HEK293 (cell line): Measurements from ENCODE around the gene EVI5L.

ENCODE experiments used
- FEZF1 ChIP-seq: fragments of 450-650 bp; formaldehyde crosslinking; IDR thresholded peaks from 2 replicates; pipeline ENCODE4 v1.5.1; 2016; ENCODE audit warnings: missing biosample characterization, missing genetic modification characterization
- GLIS1 ChIP-seq: fragments of 450-650 bp; formaldehyde crosslinking; IDR thresholded peaks from 2 replicates; pipeline ENCODE4 v1.5.1; 2016; ENCODE audit warnings: missing biosample characterization, missing genetic modification characterization
- HOXC10 ChIP-seq: sonication (generic); formaldehyde crosslinking; IDR thresholded peaks from 2 replicates; pipeline ENCODE4 v1.8.1; 2023; ENCODE audit warnings: mild to moderate bottlenecking, missing genetic modification reagents
- KLF16 ChIP-seq: fragments of 450-650 bp; formaldehyde crosslinking; IDR thresholded peaks from 2 replicates; pipeline ENCODE4 v1.5.1; 2017; ENCODE audit warnings: missing biosample characterization, missing genetic modification characterization
- PRDM1 ChIP-seq: fragments of 450-650 bp; formaldehyde crosslinking; IDR thresholded peaks from 2 replicates; pipeline ENCODE4; 2016; ENCODE audit warnings: missing biosample characterization, missing genetic modification characterization
- SCRT1 ChIP-seq: fragments of 450-650 bp; formaldehyde crosslinking; IDR thresholded peaks from 2 replicates; pipeline ENCODE4 v1.5.1; 2016; ENCODE audit warnings: missing biosample characterization, missing genetic modification characterization, borderline replicate concordance
- ZFHX2 ChIP-seq: fragments of 450-650 bp; formaldehyde crosslinking; conservative IDR thresholded peaks from 2 replicates; pipeline ENCODE4 v1.5.1; 2016; ENCODE audit warnings: missing biosample characterization, missing genetic modification characterization
- ZIC2 ChIP-seq: fragments of 450-650 bp; formaldehyde crosslinking; IDR thresholded peaks from 2 replicates; pipeline ENCODE4 v1.5.1; 2016; ENCODE audit warnings: missing biosample characterization, missing genetic modification characterization
- ZNF10 ChIP-seq: fragments of 450-650 bp; formaldehyde crosslinking; IDR thresholded peaks from 2 replicates; pipeline ENCODE4 v1.5.1; 2017; ENCODE audit warnings: missing biosample characterization, missing genetic modification characterization
- ZNF114 ChIP-seq: fragments of 450-650 bp; formaldehyde crosslinking; IDR thresholded peaks from 2 replicates; pipeline ENCODE4 v1.5.0; 2017; ENCODE audit warnings: missing biosample characterization, missing genetic modification characterization
- ZNF529 ChIP-seq: fragments of 450-650 bp; formaldehyde crosslinking; IDR thresholded peaks from 2 replicates; pipeline ENCODE4 v1.5.1; 2017; ENCODE audit warnings: missing genetic modification characterization, missing biosample characterization; ENCODE audit not compliant: insufficient replicate concordance
- ZNF555 ChIP-seq: fragments of 450-650 bp; formaldehyde crosslinking; conservative IDR thresholded peaks from 2 replicates; pipeline ENCODE4 v1.5.1; 2017; ENCODE audit warnings: missing biosample characterization, mild to moderate bottlenecking, missing genetic modification characterization, inconsistent platforms
- ZNF561 ChIP-seq: fragments of 450-650 bp; IDR thresholded peaks from 2 replicates; pipeline ENCODE4 v1.5.1; 2018; ENCODE audit warnings: missing biosample characterization, missing genetic modification characterization, borderline replicate concordance
- ZNF585B ChIP-seq: fragments of 450-650 bp; formaldehyde crosslinking; IDR thresholded peaks from 2 replicates; pipeline ENCODE4 v1.5.1; 2016; ENCODE audit warnings: missing biosample characterization, missing genetic modification characterization
- ZNF610 ChIP-seq: fragments of 450-650 bp; formaldehyde crosslinking; IDR thresholded peaks from 2 replicates; pipeline ENCODE4 v1.5.1; 2016; ENCODE audit warnings: missing biosample characterization, missing genetic modification characterization, borderline replicate concordance
- ZNF629 ChIP-seq: fragments of 450-650 bp; formaldehyde crosslinking; IDR thresholded peaks from 2 replicates; pipeline ENCODE4 v1.5.1; 2017; ENCODE audit warnings: missing biosample characterization, missing genetic modification characterization
- ZNF654 ChIP-seq: fragments of 450-650 bp; formaldehyde crosslinking; IDR thresholded peaks from 2 replicates; pipeline ENCODE4 v1.5.1; 2016; ENCODE audit warnings: low read depth, missing biosample characterization, missing genetic modification characterization
- TF ChIP-seq, protein P1 (sequence below): fragments of 450-650 bp; formaldehyde crosslinking; IDR thresholded peaks from 2 replicates; pipeline ENCODE4 v1.5.1; 2017; ENCODE audit warnings: missing biosample characterization, missing genetic modification characterization
- TF ChIP-seq, protein P2 (sequence below): fragments of 450-650 bp; formaldehyde crosslinking; IDR thresholded peaks from 2 replicates; pipeline ENCODE4 v1.5.1; 2016; ENCODE audit warnings: missing biosample characterization, missing genetic modification characterization
- TF ChIP-seq, protein P3 (sequence below): fragments of 450-650 bp; formaldehyde crosslinking; IDR thresholded peaks from 2 replicates; pipeline ENCODE4 v1.5.1; 2017; ENCODE audit warnings: missing biosample characterization, missing genetic modification characterization
- TF ChIP-seq, protein P4 (sequence below): fragments of 450-650 bp; formaldehyde crosslinking; IDR thresholded peaks from 2 replicates; pipeline ENCODE4 v1.5.1; 2016; ENCODE audit warnings: missing biosample characterization, missing genetic modification characterization, low read depth
- TF ChIP-seq, protein P5 (sequence below): fragments of 450-650 bp; formaldehyde crosslinking; IDR thresholded peaks from 2 replicates; pipeline ENCODE4 v1.5.1; 2016; ENCODE audit warnings: missing biosample characterization, missing genetic modification characterization, borderline replicate concordance

Gene EVI5L

DNA sequence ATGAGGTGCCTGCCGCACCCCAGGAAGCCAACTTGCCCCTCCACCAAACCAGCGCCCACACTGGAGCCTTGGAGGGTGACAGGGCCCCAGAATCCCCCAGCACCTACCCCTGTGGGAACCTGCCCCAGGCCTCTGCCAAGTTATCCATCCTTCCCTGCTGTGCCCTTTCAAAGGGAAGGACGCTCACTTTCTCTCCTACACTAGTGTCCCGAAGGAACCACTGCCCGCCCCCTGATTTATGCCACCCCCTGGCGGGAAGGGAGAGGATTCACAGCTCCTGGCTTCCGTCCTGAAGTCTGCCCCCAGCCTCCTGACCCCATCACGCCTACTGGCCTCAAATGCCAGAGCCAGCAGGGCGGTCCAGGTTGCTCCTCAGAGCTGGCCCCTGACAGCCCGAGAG is 1.4 kb downstream of the EVI5L start (continued):
- TF ChIP-seq, protein P1, sequence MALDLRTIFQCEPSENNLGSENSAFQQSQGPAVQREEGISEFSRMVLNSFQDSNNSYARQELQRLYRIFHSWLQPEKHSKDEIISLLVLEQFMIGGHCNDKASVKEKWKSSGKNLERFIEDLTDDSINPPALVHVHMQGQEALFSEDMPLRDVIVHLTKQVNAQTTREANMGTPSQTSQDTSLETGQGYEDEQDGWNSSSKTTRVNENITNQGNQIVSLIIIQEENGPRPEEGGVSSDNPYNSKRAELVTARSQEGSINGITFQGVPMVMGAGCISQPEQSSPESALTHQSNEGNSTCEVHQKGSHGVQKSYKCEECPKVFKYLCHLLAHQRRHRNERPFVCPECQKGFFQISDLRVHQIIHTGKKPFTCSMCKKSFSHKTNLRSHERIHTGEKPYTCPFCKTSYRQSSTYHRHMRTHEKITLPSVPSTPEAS = peak; percentile 7; the same call in 1 of the 2 replicates
- TF ChIP-seq KLF16 = no peak
- peak; percentile 61; the same call in 1 of the 2 replicates for TF ChIP-seq ZNF610
- peak; percentile 19; the same call in 1 of the 2 replicates for TF ChIP-seq ZNF654 (tag by site-specific recombination)
- no peak for TF ChIP-seq FEZF1 (tag by site-specific recombination)
- TF ChIP-seq ZNF10 = no peak
- no peak for TF ChIP-seq ZNF114
- TF ChIP-seq, protein P2, sequence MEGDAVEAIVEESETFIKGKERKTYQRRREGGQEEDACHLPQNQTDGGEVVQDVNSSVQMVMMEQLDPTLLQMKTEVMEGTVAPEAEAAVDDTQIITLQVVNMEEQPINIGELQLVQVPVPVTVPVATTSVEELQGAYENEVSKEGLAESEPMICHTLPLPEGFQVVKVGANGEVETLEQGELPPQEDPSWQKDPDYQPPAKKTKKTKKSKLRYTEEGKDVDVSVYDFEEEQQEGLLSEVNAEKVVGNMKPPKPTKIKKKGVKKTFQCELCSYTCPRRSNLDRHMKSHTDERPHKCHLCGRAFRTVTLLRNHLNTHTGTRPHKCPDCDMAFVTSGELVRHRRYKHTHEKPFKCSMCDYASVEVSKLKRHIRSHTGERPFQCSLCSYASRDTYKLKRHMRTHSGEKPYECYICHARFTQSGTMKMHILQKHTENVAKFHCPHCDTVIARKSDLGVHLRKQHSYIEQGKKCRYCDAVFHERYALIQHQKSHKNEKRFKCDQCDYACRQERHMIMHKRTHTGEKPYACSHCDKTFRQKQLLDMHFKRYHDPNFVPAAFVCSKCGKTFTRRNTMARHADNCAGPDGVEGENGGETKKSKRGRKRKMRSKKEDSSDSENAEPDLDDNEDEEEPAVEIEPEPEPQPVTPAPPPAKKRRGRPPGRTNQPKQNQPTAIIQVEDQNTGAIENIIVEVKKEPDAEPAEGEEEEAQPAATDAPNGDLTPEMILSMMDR = peak; percentile 48; the same call in 1 of the 2 replicates
- no peak for TF ChIP-seq ZNF629 (tag by site-specific recombination)
- TF ChIP-seq ZNF529 (tag by site-specific recombination) = no peak
- peak; percentile 13; the same call in 1 of the 2 replicates for TF ChIP-seq PRDM1 (tag by site-specific recombination)
- TF ChIP-seq ZNF561 (tag by site-specific recombination) = no peak
- no peak for TF ChIP-seq ZNF555 (tag by site-specific recombination)
- no peak for TF ChIP-seq HOXC10 (CRISPR knock-in tag)
- TF ChIP-seq, protein P3, sequence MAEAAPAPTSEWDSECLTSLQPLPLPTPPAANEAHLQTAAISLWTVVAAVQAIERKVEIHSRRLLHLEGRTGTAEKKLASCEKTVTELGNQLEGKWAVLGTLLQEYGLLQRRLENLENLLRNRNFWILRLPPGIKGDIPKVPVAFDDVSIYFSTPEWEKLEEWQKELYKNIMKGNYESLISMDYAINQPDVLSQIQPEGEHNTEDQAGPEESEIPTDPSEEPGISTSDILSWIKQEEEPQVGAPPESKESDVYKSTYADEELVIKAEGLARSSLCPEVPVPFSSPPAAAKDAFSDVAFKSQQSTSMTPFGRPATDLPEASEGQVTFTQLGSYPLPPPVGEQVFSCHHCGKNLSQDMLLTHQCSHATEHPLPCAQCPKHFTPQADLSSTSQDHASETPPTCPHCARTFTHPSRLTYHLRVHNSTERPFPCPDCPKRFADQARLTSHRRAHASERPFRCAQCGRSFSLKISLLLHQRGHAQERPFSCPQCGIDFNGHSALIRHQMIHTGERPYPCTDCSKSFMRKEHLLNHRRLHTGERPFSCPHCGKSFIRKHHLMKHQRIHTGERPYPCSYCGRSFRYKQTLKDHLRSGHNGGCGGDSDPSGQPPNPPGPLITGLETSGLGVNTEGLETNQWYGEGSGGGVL = no peak
- no peak for TF ChIP-seq SCRT1 (tag by site-specific recombination)
- TF ChIP-seq ZIC2 (tag by site-specific recombination) = peak; percentile 78
- TF ChIP-seq, protein P4, sequence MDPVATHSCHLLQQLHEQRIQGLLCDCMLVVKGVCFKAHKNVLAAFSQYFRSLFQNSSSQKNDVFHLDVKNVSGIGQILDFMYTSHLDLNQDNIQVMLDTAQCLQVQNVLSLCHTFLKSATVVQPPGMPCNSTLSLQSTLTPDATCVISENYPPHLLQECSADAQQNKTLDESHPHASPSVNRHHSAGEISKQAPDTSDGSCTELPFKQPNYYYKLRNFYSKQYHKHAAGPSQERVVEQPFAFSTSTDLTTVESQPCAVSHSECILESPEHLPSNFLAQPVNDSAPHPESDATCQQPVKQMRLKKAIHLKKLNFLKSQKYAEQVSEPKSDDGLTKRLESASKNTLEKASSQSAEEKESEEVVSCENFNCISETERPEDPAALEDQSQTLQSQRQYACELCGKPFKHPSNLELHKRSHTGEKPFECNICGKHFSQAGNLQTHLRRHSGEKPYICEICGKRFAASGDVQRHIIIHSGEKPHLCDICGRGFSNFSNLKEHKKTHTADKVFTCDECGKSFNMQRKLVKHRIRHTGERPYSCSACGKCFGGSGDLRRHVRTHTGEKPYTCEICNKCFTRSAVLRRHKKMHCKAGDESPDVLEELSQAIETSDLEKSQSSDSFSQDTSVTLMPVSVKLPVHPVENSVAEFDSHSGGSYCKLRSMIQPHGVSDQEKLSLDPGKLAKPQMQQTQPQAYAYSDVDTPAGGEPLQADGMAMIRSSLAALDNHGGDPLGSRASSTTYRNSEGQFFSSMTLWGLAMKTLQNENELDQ (tag by site-specific recombination) = no peak
- TF ChIP-seq ZNF585B (tag by site-specific recombination) = no peak
- peak; percentile 87 for TF ChIP-seq ZFHX2 (tag by site-specific recombination)
- TF ChIP-seq, protein P5, sequence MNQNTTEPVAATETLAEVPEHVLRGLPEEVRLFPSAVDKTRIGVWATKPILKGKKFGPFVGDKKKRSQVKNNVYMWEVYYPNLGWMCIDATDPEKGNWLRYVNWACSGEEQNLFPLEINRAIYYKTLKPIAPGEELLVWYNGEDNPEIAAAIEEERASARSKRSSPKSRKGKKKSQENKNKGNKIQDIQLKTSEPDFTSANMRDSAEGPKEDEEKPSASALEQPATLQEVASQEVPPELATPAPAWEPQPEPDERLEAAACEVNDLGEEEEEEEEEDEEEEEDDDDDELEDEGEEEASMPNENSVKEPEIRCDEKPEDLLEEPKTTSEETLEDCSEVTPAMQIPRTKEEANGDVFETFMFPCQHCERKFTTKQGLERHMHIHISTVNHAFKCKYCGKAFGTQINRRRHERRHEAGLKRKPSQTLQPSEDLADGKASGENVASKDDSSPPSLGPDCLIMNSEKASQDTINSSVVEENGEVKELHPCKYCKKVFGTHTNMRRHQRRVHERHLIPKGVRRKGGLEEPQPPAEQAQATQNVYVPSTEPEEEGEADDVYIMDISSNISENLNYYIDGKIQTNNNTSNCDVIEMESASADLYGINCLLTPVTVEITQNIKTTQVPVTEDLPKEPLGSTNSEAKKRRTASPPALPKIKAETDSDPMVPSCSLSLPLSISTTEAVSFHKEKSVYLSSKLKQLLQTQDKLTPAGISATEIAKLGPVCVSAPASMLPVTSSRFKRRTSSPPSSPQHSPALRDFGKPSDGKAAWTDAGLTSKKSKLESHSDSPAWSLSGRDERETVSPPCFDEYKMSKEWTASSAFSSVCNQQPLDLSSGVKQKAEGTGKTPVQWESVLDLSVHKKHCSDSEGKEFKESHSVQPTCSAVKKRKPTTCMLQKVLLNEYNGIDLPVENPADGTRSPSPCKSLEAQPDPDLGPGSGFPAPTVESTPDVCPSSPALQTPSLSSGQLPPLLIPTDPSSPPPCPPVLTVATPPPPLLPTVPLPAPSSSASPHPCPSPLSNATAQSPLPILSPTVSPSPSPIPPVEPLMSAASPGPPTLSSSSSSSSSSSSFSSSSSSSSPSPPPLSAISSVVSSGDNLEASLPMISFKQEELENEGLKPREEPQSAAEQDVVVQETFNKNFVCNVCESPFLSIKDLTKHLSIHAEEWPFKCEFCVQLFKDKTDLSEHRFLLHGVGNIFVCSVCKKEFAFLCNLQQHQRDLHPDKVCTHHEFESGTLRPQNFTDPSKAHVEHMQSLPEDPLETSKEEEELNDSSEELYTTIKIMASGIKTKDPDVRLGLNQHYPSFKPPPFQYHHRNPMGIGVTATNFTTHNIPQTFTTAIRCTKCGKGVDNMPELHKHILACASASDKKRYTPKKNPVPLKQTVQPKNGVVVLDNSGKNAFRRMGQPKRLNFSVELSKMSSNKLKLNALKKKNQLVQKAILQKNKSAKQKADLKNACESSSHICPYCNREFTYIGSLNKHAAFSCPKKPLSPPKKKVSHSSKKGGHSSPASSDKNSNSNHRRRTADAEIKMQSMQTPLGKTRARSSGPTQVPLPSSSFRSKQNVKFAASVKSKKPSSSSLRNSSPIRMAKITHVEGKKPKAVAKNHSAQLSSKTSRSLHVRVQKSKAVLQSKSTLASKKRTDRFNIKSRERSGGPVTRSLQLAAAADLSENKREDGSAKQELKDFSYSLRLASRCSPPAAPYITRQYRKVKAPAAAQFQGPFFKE (tag by site-specific recombination) = no peak
- TF ChIP-seq GLIS1 = no peak
- TF ChIP-seq, all 188 proteins: peak for 12
